GM18907 (cell line): ENCODE results near the gene ROBO3.

Experiments
- ATAC-seq: cut with Tn5 transposase; IDR thresholded peaks from one replicate; pipeline ENCODE4 v1.9.1; 2021; ENCODE audit warnings: mild to moderate bottlenecking, moderate library complexity; ENCODE audit not compliant: unreplicated experiment

ROBO3 gene

DNA sequence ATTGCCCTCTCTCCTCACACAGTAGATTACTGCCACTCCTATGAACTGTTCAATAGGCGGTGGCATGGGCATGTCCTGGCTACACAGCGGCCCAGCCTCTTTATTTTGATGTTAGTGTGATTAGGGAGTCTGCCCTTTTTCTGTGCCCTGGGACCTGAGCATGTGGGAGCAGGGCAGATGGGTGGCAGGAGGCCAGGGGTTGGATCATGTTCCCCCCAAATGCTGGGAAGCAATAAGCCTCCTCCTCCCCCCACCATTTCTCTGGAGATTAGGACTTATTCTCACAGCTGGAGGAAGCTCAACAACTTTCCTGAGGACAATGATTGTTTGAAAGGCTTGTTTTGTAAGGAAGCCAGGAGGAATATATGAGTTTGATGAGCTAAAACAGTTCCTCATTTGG lies 54.7 kb downstream of the ROBO3 start:
- ATAC-seq = no peak

DNA sequence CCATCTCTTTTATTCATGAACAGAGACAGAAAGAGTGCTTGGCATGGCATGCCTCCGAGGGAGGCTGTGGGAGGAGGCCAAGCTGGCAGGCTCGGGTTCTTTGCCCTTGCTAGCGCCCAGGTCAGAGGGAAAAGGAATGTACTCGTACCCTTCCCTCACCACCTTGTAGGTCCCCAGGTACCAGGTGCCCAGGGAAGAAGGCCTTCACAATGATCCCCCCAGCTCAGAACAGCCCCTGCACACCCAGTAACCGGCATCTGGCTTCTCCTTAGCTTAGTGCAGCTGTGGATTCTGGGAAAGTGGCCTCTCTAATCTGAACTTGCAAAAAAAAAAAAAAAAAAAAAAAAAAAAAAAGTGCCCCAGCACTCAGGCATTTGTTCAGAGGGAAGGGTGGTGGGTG lies 55.1 kb downstream of the ROBO3 start:
- ATAC-seq = no peak

- ATAC-seq = peak; percentile 69
Measured at GRCh38 chr11:124920870-124921609, 55.8 kb downstream of the ROBO3 start.

DNA sequence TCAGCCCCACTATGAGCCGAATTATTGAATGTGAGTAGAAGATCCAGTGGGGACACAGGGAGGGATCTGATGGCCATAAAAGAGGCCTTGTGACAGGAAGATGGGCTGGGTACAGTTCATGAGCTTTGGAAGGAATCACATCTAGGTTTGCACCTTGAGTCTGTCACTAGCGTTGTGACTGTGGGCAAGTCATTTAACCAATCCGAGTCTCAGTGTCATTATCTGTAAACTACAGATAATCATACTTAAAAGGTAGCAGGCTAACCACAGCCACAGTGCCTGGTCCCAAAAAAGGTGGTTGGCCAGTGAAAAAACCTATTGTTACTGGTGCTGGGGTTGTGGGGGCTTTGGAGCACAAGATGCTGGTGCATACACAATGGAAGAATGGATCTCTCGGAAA lies 57.6 kb downstream of the ROBO3 start:
- no peak for ATAC-seq

DNA sequence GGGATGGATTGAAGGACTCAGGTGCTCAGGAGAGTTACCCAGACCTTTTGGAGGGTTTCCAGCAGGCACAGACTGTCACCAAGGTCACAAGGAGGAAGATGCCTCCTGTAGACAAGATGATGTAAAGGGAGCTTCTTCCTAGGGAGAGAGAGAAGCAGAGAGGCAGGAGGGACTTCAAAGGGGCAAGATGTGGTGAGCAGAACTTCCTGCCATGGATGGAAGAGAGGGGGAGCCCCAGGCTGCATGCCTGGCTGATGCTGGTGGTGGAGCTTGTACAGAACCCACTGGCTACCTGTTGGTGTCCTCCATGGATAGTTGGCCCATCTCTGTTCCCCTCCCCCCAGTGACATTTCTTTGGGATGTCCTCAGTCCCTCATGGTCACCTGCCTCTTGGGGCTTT lies 58.1 kb downstream of the ROBO3 start:
- ATAC-seq = no peak

GRCh38 chr11:124928942-124929665 lies 63.9 kb downstream of the ROBO3 start:
- no peak for ATAC-seq

DNA sequence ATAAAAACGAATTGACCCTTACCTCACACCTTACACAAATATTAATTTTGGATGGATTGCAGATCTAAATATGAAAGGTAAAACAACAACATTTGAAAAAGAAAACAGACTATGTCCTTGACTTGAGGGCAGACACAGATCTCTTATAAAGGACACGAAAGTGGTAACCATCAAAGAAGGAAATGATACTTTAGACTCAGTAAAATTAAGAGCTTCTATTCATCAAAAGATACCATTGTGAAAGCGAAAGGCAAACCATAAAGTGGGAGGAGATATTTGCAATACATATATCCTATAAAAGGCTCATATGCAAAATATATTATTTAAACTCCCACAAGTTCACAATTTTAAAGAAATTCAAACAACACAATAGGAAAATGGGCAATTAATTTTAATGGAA lies 65.6 kb downstream of the ROBO3 start:
- peak; percentile 66 for ATAC-seq
